ENCODE results near the gene GALNS. TPM values are rescaled to one million over a fixed set of nuclear protein-coding genes. Genes with fewer than 3 reads are reported as not detected.
"Not testable (repeated sequence)": the region's sequence is repeated elsewhere in the genome, so short reads cannot be mapped to it uniquely, and the experiment has no call there.

Gene GALNS
- total RNA-seq, 4 donors from 2014 or later: 1.8 to 36.2 (median 16.4) TPM

DNA sequence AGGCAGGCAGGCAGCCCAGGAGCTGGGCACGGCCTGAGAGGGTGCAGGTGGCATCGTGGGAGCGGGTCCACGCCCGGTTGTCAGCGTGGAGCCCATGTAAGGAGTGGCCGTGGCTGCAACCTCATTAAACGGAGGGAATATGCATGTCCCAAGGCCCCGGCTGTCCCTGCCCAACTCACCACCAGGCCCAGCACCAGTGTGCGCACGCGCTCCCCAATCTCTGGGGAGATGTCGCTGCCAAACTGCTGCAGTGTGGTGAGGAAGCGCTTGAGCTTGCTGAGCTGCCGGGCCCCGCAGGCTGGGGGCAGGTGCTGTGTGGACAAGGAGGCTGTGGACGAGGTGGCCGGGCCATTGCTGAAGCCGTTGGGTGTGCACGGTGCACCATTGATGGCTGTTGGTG is 35.3 kb upstream of the GALNS start:
- no peaks in the 10 kb centered on the region for H3K4me1 ChIP-seq
- DNase-seq: no peak
- no peak for TF ChIP-seq POLR2A (IDR thresholded peaks at IDR 0.05)
- TF ChIP-seq, protein P1, sequence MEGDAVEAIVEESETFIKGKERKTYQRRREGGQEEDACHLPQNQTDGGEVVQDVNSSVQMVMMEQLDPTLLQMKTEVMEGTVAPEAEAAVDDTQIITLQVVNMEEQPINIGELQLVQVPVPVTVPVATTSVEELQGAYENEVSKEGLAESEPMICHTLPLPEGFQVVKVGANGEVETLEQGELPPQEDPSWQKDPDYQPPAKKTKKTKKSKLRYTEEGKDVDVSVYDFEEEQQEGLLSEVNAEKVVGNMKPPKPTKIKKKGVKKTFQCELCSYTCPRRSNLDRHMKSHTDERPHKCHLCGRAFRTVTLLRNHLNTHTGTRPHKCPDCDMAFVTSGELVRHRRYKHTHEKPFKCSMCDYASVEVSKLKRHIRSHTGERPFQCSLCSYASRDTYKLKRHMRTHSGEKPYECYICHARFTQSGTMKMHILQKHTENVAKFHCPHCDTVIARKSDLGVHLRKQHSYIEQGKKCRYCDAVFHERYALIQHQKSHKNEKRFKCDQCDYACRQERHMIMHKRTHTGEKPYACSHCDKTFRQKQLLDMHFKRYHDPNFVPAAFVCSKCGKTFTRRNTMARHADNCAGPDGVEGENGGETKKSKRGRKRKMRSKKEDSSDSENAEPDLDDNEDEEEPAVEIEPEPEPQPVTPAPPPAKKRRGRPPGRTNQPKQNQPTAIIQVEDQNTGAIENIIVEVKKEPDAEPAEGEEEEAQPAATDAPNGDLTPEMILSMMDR (IDR thresholded peaks at IDR 0.05): no peak
- H3K4me3 ChIP-seq: no peak overlapping the region
- no peaks in the 10 kb centered on the region for H3K9me3 ChIP-seq
- H3K27me3 ChIP-seq: no peaks in the 10 kb centered on the region
- intact Hi-C loops (cut with DNase I; ENCODE audit: low total_unique reads): no loop called here
- no peaks in the 10 kb centered on the region for H3K36me3 ChIP-seq
- H3K27ac ChIP-seq: no peak overlapping the region

DNA sequence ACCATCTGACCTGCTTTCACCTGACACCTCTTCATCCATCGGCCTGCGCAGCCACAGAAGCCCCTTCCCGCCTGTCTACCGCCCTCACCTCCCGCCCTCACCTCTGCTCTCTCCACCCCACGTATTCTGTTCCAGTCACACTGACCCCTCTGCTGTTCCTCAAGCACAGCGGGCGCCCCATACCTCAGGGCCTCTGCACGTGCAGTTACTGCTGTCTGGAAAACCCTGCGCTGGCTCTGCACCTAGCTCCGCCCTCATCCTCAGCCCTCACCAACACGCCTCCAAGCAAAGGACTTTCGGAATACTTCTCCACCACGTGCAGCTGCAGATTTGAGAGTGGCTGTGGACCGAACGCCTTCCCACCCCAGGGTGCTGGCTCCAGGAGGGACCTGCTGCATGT is 34.3 kb upstream of the GALNS start:
- Histone ChIP-seq H3K4me3 (no peak overlapping the region), H3K27me3 (no peaks in the 10 kb centered on the region), H3K27ac (no peak overlapping the region), H3K4me1 (no peaks in the 10 kb centered on the region), H3K9me3 (no peaks in the 10 kb centered on the region), H3K36me3 (no peaks in the 10 kb centered on the region)
- DNase-seq: no peak
- intact Hi-C loops (cut with DNase I; ENCODE audit: low total_unique reads): no loop called here
- no peak for TF ChIP-seq POLR2A (IDR thresholded peaks at IDR 0.05)
- TF ChIP-seq, protein P1 (IDR thresholded peaks at IDR 0.05): no peak

DNA sequence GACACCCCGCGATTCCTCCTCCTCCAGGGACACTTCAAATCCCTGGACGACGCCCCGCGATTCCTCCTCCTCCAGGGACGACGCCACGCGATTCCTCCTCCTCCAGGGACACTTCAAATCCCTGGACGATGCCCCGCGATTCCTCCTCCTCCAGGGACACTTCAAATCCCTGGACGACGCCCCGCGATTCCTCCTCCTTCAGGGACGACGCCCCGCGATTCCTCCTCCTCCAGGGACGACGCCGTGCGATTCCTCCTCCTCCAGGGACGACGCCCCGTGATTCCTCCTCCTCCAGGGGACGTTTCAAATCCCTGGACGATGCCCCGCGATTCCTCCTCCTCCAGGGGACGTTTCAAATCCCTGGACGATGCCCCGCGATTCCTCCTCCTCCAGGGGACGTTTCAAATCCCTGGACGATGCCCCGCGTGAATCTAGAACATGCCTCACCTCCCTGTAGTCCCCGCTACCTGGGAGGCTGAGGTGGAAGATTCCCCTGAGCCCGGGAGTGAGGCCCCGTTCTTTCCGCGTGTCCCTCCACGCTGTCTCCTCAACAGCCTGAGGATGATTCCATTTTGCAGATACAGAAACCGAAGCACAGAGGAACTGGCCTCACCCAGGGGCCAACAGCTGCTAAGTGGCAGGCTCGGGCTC is 33.1 kb upstream of the GALNS start:
- H3K4me3 ChIP-seq; H3K4me1 ChIP-seq; H3K27ac ChIP-seq; H3K36me3 ChIP-seq; H3K9me3 ChIP-seq; H3K27me3 ChIP-seq; intact Hi-C loops (cut with DNase I; ENCODE audit: low total_unique reads); DNase-seq: not testable (repeated sequence)

DNA sequence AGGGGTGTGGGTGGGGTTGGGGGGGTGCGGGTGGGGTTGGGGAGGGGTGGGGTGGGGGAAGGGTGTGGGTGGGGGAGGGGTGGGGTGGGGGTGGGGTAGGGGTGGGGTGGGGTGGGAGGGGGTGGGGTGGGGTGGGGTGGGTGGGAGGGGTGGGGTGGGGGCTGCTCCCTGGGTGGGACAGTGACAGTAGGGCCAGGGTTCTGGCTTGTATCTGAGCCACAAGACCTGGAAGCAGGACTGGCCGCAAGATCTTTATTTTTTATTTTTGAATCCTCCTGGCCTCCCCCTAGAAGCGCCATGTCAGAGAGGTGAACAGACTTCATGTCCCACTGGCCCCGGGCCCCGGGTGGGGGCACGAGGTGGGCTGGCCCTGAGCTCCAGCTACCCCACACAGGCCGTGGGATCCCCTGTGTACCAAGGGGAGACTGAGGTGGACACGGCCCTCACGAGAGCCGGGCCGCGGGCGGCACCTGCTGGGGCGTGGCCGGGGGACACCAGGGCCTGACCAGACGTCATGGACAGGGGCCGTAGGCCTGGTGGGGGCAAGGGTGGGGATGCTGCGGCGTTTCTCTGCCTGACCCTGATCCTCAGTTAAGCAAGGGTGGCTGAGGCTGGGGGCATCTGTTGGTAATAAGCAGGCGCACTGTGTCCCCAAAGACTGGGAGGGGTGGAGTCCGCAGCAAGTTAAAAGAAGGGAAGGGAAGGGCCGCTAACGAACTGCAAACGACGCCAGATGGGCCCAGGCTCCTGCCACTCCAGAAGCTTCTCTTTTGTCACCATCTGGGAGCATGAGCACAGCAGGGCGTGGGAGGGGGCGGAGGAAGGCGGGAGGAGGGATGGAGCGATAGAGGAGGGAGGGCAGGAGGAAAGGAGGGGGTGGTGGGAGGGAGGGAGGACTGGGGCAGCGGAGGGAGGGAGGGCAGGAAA is 32.0 kb upstream of the GALNS start:
- Histone ChIP-seq H3K4me3 (no peak overlapping the region), H3K9me3 (no peaks in the 10 kb centered on the region), H3K36me3 (no peaks in the 10 kb centered on the region), H3K27ac (no peak overlapping the region), H3K4me1 (no peaks in the 10 kb centered on the region), H3K27me3 (no peaks in the 10 kb centered on the region)
- DNase-seq: no peak
- intact Hi-C loops (cut with DNase I; ENCODE audit: low total_unique reads): no loop called here
- TF ChIP-seq, protein P1 (IDR thresholded peaks at IDR 0.05): no peak
- no peak for TF ChIP-seq POLR2A (IDR thresholded peaks at IDR 0.05)

DNA sequence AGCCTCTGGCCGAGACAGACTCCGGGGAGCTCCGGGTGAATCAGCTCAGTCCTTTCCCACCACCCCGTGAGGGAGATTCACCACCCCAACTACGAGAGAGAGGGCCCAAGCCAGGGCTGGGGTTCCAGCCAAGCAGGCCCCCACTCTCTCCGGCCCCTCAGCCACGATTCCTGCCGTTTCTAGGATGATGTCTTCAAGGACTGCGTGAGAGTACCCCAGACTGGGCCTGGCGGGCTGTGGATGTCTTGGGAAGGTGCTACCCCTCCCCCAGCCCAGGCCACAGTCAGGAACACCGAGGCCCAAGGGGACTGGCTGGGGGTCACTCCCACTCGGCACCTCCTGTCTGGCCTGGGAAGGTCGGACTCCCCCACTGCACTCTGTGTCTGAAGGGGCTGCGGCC is 31.3 kb upstream of the GALNS start:
- no peak overlapping the region for H3K4me3 ChIP-seq
- no peak for DNase-seq
- H3K27me3 ChIP-seq: no peaks in the 10 kb centered on the region
- H3K27ac ChIP-seq: peak overlapping the region; percentile 55 to 59
- no peaks in the 10 kb centered on the region for H3K36me3 ChIP-seq
- TF ChIP-seq, protein P1 (IDR thresholded peaks at IDR 0.05): no peak
- intact Hi-C loops (cut with DNase I; ENCODE audit: low total_unique reads): no loop called here
- no peaks in the 10 kb centered on the region for H3K9me3 ChIP-seq
- no peaks in the 10 kb centered on the region for H3K4me1 ChIP-seq
